Measurements from ENCODE around the gene ITGA11.

DNA sequence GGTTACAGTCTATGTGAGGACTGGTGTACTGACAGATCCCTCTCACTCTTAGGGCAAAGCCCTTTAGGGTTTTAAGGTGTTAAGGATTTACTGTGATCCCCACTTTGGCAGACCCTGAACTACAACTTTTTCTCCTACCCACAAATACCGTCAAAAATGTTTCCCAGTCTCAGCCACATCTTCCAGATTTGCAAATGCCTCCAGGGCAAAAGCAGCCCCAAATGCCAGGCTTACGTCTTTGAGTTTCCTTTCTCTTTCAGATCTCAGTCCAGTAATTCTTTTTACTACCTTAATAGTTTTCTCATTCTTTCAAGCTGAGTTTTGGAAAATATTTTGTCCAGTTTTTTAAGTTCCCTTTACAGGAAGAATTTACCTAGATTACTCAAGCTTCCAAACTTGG lies 13.4 kb upstream of the ITGA11 start:
- TF ChIP-seq CTCF (IDR thresholded peaks at IDR 0.05; ENCODE audit: low read length) (no peak), EZH2 (IDR thresholded peaks at IDR 0.05; ENCODE audit: borderline replicate concordance, low read length) (no peak)

Data from OCI-LY1 (cell line).